ENCODE measurements around the gene PRKACA.

Gene PRKACA

GRCh38 chr19:14150041-14150769 lies 32.6 kb upstream of the PRKACA start:
- DNase-seq (ENCODE audit: low read depth in 1 of 2, low spot score in 1 of 2), result no peak
- H3K27ac ChIP-seq (replicated peaks), result no peak overlapping the region
- no peak overlapping the region for H3K4me3 ChIP-seq (replicated peaks; ENCODE audit: insufficient read depth, low read length)
- no peaks in the 10 kb centered on the region for H3K27me3 ChIP-seq (ENCODE audit: insufficient read depth, poor library complexity, severe bottlenecking)
- TF ChIP-seq CTCF (IDR thresholded peaks at IDR 0.05; ENCODE audit: insufficient read depth, low read length) (no peak), GABPA (IDR thresholded peaks at IDR 0.05; ENCODE audit: low read depth) (no peak), SPI1 (IDR thresholded peaks at IDR 0.05; ENCODE audit: borderline replicate concordance, low read depth) (no peak), REST (IDR thresholded peaks at IDR 0.05; ENCODE audit: insufficient replicate concordance, low read depth) (no peak), POLR2AphosphoS5 (IDR thresholded peaks at IDR 0.05; ENCODE audit: low read depth) (no peak)

GRCh38 chr19:14149509-14149994 lies 32.0 kb upstream of the PRKACA start:
- TF ChIP-seq GABPA (IDR thresholded peaks at IDR 0.05; ENCODE audit: low read depth) (no peak), SPI1 (IDR thresholded peaks at IDR 0.05; ENCODE audit: borderline replicate concordance, low read depth) (no peak), POLR2AphosphoS5 (IDR thresholded peaks at IDR 0.05; ENCODE audit: low read depth) (no peak), REST (IDR thresholded peaks at IDR 0.05; ENCODE audit: insufficient replicate concordance, low read depth) (no peak), CTCF (IDR thresholded peaks at IDR 0.05; ENCODE audit: insufficient read depth, low read length) (no peak)
- Histone ChIP-seq H3K4me3 (replicated peaks; ENCODE audit: insufficient read depth, low read length) (no peak overlapping the region), H3K27me3 (ENCODE audit: insufficient read depth, poor library complexity, severe bottlenecking) (no peaks in the 10 kb centered on the region), H3K27ac (replicated peaks) (no peak overlapping the region)
- no peak for DNase-seq (ENCODE audit: low read depth in 1 of 2, low spot score in 1 of 2)

- Histone ChIP-seq H3K27me3 (ENCODE audit: insufficient read depth, poor library complexity, severe bottlenecking) (no peaks in the 10 kb centered on the region), H3K27ac (replicated peaks) (no peak overlapping the region), H3K4me3 (replicated peaks; ENCODE audit: insufficient read depth, low read length) (no peak overlapping the region)
- TF ChIP-seq SPI1 (IDR thresholded peaks at IDR 0.05; ENCODE audit: borderline replicate concordance, low read depth) (no peak), REST (IDR thresholded peaks at IDR 0.05; ENCODE audit: insufficient replicate concordance, low read depth) (no peak), CTCF (IDR thresholded peaks at IDR 0.05; ENCODE audit: insufficient read depth, low read length) (no peak), GABPA (IDR thresholded peaks at IDR 0.05; ENCODE audit: low read depth) (no peak), POLR2AphosphoS5 (IDR thresholded peaks at IDR 0.05; ENCODE audit: low read depth) (no peak)
- no peak for DNase-seq (ENCODE audit: low read depth in 1 of 2, low spot score in 1 of 2)
Observed at GRCh38 chr19:14148751-14149410, 31.3 kb upstream of the PRKACA start.

All from HL-60 (cell line).